GM19395 (cell line): ENCODE measurements around the gene TMEM9B.
A peak's percentile ranks its signal among the peaks of the same experiment; 100 is the strongest.
"Not testable (repeated sequence)": the region's sequence is repeated elsewhere in the genome, so short reads cannot be mapped to it uniquely, and the experiment has no call there.

ENCODE experiments used
- ATAC-seq: cut with Tn5 transposase; IDR thresholded peaks from one replicate; pipeline ENCODE4 v1.9.1; 2021; ENCODE audit warnings: mild to moderate bottlenecking, moderate library complexity; ENCODE audit not compliant: unreplicated experiment

Gene TMEM9B

GRCh38 chr11:8964324-8965320 lies at the start of gene TMEM9B:
TSS of gene TMEM9B (minus strand) at chr11:8964442. CDS start at chr11:8964313, 129 bp downstream.
- peak; percentile 79 for ATAC-seq

- no peak for ATAC-seq
Measured at GRCh38 chr11:9013373-9013772, 49.1 kb upstream of the TMEM9B start.

- ATAC-seq = not testable (repeated sequence)
Measured at GRCh38 chr11:9009538-9009937, 45.3 kb upstream of the TMEM9B start.

GRCh38 chr11:9008661-9009060 lies 44.4 kb upstream of the TMEM9B start:
- ATAC-seq = no peak

GRCh38 chr11:9008011-9008550 lies 43.8 kb upstream of the TMEM9B start:
- no peak for ATAC-seq

GRCh38 chr11:9005087-9005486 lies 40.8 kb upstream of the TMEM9B start:
- no peak for ATAC-seq

- ATAC-seq = peak; percentile 30
Measured at GRCh38 chr11:9004183-9004926, 40.1 kb upstream of the TMEM9B start.

- ATAC-seq = peak; percentile 67
Measured at GRCh38 chr11:9003573-9004182, 39.4 kb upstream of the TMEM9B start, which contains the start of gene NRIP3. TSS of gene NRIP3 (minus strand) at chr11:9004001. CDS start at chr11:9003935, 66 bp downstream.

GRCh38 chr11:9002920-9003572 lies 38.8 kb upstream of the TMEM9B start:
- ATAC-seq = no peak

- ATAC-seq = no peak
Measured at GRCh38 chr11:9001736-9002135, 37.5 kb upstream of the TMEM9B start.

GRCh38 chr11:8998017-8998416 lies 33.8 kb upstream of the TMEM9B start:
- no peak for ATAC-seq

GRCh38 chr11:8997451-8997850 lies 33.2 kb upstream of the TMEM9B start:
- no peak for ATAC-seq

GRCh38 chr11:8989453-8989852 lies 25.2 kb upstream of the TMEM9B start:
- no peak for ATAC-seq

- ATAC-seq = no peak
Measured at GRCh38 chr11:8988329-8989234, 24.3 kb upstream of the TMEM9B start.

- ATAC-seq = no peak
Measured at GRCh38 chr11:8987446-8987845, 23.2 kb upstream of the TMEM9B start.

- not testable (repeated sequence) for ATAC-seq
Measured at GRCh38 chr11:8986772-8987171, 22.5 kb upstream of the TMEM9B start.

GRCh38 chr11:8985462-8985861 lies 21.2 kb upstream of the TMEM9B start:
- no peak for ATAC-seq

- no peak for ATAC-seq
Measured at GRCh38 chr11:8983552-8983951, 19.3 kb upstream of the TMEM9B start.

- ATAC-seq = no peak
Measured at GRCh38 chr11:8980485-8980884, 16.2 kb upstream of the TMEM9B start.
